GM19468 (cell line): ENCODE data around the gene MPG.
"Not testable (repeated sequence)": the region's sequence is repeated elsewhere in the genome, so short reads cannot be mapped to it uniquely, and the experiment has no call there.

Source experiments
- ATAC-seq: cut with Tn5 transposase; IDR thresholded peaks from one replicate; pipeline ENCODE4 v1.9.1; 2021; ENCODE audit warnings: mild to moderate bottlenecking, moderate library complexity, moderate number of reproducible peaks; ENCODE audit not compliant: unreplicated experiment; ENCODE audit errors: extremely low read depth

The MPG gene

DNA sequence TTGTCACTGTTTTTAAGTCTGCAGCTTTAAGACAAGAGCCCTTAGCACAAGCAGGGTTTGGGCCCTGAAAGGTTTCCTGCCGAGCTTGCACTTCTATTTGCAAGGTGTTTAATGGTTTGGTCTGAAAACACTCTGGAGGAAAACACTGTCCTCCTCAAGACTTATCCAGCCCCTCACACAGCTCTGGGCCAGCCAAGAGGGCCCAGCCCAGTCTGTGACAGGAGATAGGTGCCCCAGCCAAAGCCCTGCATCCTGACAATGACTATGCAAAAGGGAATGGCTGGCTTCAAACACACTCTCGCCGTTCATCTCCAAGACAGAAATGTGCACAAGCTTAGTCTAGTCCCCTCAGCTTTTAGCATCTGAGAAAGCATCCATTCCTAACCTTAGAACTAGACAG lies 26.9 kb downstream of the MPG start:
- no peak for ATAC-seq

DNA sequence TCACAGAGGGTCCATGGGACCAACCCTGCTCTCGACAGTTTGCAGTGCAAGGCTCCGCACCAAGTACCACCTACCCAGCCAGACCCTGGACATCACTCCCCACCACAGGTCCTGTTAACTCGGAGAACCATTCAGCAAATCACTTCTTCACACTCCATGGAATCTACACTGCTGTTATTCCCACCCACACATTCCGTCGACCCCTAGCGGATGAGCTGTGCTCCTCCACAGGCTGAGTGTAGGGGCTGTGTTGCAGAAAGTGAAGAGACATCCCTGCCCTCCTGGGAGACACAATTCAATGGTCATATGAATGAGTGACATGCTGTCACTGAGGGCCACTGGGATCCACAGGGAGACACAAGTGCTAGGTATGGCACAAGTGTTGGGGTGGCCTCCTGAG lies 27.5 kb downstream of the MPG start:
- ATAC-seq = no peak

- ATAC-seq = no peak
Observed at GRCh38 chr16:106623-107324, 28.7 kb downstream of the MPG start.

DNA sequence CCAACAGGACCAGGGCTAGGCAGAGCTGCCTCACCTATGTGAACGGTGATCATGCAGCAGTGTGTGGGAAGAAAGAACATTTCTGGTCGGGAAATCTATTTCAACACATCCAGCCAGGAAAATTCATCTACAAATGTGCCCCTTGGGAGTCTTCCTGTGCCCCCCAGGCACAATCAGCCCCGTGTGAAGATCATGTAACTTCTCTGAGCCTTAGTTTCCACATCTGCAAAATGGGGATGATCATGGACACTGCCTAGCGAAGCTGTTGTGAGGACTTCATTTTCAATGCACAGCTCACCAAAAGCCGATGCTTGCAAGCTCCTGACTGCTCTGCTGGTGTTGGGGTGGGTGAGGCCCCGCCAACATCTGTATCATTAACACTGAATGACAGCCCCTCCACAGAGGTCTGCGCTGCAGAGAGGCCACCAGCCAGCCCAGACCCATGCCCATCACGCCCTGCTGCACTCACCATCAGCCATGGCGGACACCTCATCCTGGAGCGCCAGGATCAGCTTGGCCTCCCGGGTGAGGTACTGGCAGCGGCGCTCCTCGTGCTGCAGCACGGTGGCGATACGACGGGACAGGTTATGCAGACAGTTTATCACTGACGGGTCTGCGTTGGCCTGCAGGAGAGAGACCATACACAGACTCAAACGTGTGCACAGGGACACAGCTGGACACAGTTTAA lies 34.3 kb downstream of the MPG start:
- no peak for ATAC-seq

- no peak for ATAC-seq
Observed at GRCh38 chr16:114327-114726, 36.3 kb downstream of the MPG start.

DNA sequence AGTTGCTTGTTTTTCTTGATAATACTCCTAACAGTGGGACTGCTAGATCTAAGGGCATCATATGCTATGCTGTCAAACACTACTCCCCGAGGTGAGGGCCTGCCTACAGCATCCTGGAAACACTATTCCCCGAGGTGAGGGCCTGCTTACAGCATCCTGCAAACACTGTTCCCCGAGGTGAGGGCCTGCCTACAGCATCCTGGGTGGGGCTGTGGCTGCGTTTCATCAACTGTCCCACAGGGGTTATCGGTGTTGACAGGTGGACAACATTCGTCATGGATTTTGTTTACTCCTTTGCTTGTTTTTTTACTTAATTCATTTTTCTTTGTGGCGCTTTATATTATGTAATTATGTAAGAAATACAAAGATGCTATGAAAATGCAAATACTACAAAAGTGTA lies 38.0 kb downstream of the MPG start:
- no peak for ATAC-seq

DNA sequence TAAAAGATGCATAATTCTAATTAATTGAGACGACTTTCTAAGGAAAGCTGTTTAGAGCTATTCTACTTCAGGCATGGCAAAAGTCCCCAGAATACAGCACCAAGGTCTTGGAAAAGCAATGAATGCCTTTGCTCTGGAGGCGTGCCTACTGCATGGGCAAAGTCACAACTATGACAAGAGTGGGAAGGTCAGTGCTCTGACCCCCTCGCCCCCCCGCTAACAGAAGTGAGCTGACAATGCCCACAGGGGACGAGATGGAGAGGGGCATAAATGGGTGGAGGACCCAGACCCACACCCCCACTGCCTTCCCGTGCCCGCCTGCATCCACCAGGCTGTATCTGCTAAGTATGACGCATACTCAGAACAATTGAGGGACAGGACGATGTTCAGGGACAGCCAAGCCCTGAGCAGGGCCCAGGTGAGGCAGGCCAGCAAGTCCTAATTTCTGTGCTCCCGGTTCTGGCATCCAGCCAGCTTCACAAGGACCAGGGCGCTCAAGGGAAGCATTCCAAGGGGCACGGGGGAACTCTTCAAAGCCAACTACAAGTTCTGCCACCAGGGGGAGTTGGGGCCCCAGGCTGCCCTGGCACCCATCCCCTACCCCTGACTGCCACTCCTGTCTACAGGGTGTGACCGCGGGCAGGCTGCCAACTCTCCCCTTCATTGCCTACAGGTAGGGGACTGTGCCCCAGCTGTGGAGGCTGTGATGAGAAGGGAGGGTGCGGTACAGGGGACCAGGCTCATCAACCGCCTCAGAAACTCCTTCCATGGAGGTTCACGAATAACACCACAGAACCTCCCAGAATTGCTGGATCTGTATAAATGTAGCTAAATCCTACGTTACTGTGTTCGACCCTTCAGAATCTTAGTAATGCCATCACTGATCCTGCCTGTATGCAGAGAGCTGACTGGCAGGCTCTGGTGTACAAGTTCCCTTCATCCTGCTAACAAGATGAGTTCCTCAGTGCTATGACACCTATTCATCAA lies 39.6 kb downstream of the MPG start:
- ATAC-seq = no peak

DNA sequence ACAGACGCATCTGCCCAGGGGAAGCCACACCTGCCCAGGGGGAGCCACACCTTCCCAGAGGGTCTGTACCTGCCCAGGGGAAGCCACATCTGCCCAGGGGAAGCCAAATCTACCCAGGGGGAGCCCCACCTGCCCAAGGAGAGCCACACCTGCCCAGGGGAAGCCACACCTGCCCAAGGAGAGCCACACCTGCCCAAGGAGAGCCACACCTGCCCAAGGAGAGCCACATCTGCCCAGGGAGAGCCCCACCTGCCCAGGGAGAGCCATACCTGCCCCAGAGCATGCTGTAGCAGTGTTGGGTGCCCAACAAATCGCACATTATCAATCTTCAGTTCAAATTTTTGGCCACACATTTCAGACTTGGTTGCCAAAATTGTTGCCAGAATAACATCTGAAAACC lies 40.8 kb downstream of the MPG start:
- no peak for ATAC-seq

- no peak for ATAC-seq
Observed at GRCh38 chr16:119295-119694, 41.3 kb downstream of the MPG start.

DNA sequence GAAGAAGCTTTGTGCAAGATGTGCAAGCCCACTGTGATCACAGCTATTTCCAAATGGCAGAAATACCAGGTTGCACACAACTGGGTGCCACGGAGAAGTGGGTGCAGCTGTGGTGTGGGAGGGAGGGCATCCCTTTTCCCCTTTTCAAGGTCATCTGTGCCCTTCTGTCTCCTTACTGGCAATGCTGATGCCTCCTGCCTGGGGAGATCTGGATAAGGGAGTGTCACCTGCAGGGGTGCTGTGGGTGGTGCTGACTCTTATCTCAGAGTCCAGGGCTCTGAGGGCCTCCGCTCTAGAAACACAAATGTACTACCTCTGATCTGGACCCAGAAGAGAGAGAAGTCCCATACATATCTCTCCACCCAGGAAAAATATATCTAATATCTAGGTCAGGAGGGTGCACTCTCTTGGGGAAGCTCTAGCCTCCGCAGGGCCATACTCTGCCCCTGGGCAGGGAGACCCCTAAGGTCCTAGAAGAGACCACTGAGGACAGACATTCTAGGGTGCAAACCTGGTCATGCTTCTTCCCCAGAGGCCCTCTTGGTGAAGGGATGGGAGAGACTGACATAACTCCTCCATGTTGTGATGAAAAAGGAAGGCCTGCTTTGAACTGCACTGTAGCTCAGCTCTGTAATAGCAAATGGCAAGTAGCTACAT lies 41.9 kb downstream of the MPG start:
- ATAC-seq = no peak

DNA sequence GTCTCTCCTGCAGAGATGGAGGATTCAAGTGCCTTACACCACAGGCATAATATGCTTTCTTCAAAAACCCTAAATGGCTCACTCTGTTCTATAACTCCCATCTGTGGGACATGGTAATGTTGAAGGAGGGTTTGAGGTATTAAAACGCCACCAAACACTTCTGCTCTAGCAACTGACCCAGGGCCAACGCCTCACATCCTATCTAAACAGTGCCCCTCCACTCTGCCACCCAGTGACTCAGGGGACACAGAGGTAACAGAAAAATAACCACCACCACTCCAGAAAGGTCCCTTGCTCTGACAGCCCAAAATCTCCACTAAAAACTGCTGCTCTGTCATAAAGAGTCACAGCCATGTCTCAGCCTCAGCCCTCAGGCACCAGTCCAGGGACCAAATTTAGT lies 42.7 kb downstream of the MPG start:
- no peak for ATAC-seq

DNA sequence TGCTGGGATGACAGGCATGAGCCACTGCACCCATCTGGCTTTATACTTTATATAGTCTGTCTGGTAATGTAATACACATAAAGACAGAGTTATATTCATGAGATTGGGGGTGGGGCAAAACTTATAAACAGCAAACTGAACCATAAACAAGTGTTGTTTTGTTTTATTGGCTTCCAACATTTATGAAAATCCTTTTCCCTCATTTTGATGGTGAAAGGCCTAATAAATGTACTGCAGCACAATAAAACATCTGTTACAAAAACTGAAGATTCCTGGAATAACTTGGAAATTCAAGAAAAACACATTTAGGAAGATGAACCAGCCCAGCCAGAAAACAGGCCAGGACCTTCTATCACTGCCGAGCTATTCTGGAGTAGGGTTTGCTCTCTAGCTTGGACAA lies 44.3 kb downstream of the MPG start:
- ATAC-seq = no peak

DNA sequence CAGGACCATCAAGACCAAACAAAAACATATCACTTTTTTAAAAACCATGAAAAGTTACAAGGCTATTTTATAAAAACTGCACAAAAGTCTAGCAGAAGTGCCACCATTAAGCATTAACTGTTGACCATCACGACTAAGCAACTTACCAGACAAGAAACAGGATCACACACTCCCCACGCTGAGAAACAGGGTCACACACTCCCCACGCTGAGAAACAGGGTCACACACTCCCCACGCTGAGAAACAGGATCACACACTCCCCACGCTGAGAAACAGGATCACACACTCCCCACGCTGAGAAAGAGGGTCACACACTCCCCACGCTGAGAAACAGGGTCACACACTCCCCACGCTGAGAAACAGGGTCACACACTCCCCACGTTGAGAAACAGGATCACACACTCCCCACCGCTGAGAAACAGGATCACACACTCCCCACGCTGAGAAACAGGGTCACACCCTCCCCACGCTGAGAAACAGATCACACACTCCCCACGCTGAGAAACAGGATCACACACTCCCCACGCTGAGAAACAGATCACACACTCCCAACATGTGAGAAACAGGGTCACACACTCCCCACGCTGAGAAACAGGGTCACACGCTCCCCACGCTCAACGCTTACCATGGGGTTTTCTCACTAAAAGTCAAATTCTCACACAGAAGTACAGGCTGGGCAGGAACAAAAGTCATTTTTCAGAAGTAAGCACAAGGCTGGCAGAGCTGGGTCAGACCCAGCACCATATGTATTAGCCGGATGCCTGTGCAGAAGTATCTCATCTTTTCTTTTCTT lies 45.7 kb downstream of the MPG start:
- ATAC-seq = not testable (repeated sequence)

- no peak for ATAC-seq
Observed at GRCh38 chr16:125011-125410, 47.0 kb downstream of the MPG start.

- no peak for ATAC-seq
Observed at GRCh38 chr16:129075-129474, 51.0 kb downstream of the MPG start.

DNA sequence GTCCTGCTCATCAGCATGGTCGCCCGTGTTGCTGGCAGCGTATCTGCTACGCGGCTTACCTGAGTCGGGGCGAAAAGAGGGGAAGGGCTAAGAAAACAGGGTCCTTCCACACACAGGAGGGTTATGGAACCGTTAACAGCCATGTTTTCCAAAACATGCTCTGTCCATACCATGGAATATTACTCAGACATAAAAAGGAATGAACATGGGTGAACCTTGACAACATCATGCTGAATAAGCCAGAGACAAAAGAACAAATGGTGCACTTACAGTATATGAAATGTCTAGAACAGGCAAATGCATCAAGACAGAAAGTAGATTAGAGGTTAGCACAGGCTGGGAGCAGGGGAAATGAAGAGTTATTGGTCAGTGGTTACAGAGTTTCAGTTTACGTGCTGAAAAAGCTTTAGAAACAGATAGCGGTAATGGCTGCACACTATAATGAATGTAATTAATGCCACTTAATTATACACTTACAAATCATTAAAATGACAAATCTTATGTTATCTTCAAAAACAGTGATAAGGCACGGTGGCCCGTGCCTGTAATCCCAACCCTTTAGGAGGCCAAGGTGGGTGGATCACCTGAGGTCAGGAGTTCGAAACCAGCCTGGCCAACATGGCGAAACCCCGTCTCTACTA lies 52.6 kb downstream of the MPG start:
- ATAC-seq = no peak

DNA sequence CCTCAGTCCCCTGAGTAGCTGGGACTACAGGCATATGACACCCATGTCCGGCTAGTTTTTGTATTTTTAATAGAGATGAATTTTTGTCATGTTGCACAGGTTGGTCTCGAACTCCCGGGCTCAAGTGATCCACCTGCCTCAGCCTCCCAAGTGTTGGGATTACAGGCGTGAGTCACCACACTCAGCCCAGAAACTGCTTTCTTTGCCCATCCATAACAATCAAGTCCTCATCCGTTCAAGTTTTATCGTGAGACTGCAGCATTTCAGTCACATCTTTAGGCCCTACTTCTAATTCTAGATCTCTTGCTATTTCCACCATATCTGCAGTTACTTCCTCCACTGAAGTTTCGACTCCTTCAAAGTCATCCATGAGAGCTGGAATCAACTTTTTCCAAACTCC lies 54.1 kb downstream of the MPG start:
- no peak for ATAC-seq

DNA sequence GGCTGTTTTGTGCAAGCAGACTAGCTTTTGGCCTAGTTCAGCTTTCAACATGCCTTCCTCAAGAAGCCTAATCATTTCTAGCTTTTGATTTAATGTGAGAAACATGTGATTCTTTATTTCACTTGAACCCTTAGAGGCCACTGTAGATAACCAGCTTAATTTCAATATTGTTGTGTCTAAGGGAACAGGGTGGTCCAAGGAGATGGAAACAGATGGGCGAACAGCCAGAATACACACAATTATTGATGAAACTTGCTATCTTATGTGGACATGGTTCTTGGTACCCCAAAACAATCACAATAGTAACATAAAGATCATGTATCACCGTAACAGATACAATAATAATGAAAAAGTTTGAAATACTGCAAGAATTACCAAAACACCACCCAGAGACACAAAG lies 55.7 kb downstream of the MPG start:
- ATAC-seq = no peak
